ENCODE results near the gene SESTD1. TPM values are rescaled to one million over a fixed set of nuclear protein-coding genes. Genes with fewer than 3 reads are reported as not detected.
"Not testable (repeated sequence)": the region's sequence is repeated elsewhere in the genome, so short reads cannot be mapped to it uniquely, and the experiment has no call there.

Gene SESTD1
- total RNA-seq, 8 experiments from 2014 or later: 2.6 to 34.2 (median 25.5) TPM

GRCh38 chr2:179098080-179098689 is 166.4 kb downstream of the SESTD1 start:
- Histone ChIP-seq H3K4me3 (no peak overlapping the region), H3K27ac (no peak overlapping the region), H3K4me1 (replicated peaks in 1 of 2) (no peaks in the 10 kb centered on the region)
- ATAC-seq (replicated peaks in 6 of 8): no peak
- in situ Hi-C loops (cut with MboI; ENCODE audit: low pct_unique_long_range_greater_than_20kb in 2 of 9, low sequenced_read_pairs in 9 of 9, unreplicated experiment in 9 of 9): no loop called here
- 59 to 100% (median 86%) methylated on average over 1 to 4 of the region's 4 CpGs for WGBS, 10 experiments

DNA sequence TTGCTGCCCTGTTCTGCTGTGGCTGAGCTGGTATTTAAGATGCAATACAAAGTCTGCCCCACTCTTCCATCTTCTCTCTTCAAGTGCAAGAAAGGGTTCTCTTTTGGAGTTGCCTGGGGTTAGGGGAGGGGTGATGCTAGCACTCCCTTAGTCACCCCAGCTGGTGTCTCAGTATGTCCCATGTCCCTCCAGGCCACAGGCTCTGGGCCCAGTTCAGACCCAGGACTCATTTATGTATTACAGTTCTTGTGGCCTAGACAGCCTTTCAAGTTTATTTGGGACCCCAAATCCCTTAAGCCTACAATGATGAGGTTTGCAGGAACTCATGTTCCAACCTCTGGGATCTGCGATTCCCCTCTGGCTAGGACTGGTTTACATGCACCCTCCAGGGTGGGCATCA is 167.5 kb downstream of the SESTD1 start:
- no peak overlapping the region for H3K4me3 ChIP-seq
- 71 to 100% (median 100%) methylated on average over 1 of the region's 1 CpG; no CpG with 5 or more reads in 5 of the 10 experiments for WGBS, 10 experiments
- H3K27ac ChIP-seq: no peak overlapping the region
- no peaks in the 10 kb centered on the region for H3K4me1 ChIP-seq (replicated peaks in 1 of 2)
- ATAC-seq (replicated peaks in 6 of 8): no peak
- in situ Hi-C loops (cut with MboI; ENCODE audit: low pct_unique_long_range_greater_than_20kb in 2 of 9, low sequenced_read_pairs in 9 of 9, unreplicated experiment in 9 of 9): no loop called here

DNA sequence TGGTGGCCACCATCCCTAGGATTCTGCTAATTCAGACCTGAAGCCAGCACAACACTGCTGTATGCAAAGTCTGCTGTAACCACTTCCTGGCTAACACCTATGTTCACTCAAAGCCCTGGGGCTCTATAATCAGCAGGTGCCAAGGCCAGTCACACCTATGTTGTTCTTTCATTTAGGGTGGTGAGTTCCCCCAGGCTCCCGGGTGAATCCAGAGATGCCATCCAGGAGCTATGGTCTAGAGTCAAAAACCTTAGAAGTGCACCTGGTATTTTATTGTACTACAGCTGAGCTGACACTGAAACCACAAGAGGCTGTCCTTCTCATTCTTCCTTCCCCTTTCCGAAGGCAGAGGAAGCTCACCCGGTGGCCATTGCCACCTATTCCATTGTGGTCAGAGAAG is 168.5 kb downstream of the SESTD1 start:
- no peaks in the 10 kb centered on the region for H3K4me1 ChIP-seq (replicated peaks in 1 of 2)
- WGBS, 10 experiments: 89 to 100% (median 100%) methylated on average over 1 to 3 of the region's 3 CpGs; no CpG with 5 or more reads in 5 of the 10 experiments
- H3K4me3 ChIP-seq: no peak overlapping the region
- ATAC-seq (replicated peaks in 6 of 8): no peak
- H3K27ac ChIP-seq: no peak overlapping the region
- in situ Hi-C loops (cut with MboI; ENCODE audit: low pct_unique_long_range_greater_than_20kb in 2 of 9, low sequenced_read_pairs in 9 of 9, unreplicated experiment in 9 of 9): no loop called here

- H3K4me3 ChIP-seq; H3K4me1 ChIP-seq (replicated peaks in 1 of 2); H3K27ac ChIP-seq; in situ Hi-C loops (cut with MboI; ENCODE audit: low pct_unique_long_range_greater_than_20kb in 2 of 9, low sequenced_read_pairs in 9 of 9, unreplicated experiment in 9 of 9); ATAC-seq (replicated peaks in 6 of 8): not testable (repeated sequence)
- WGBS, 10 experiments: 20 to 100% (median 95%) methylated on average over 1 to 3 of the region's 4 CpGs; no CpG with 5 or more reads in 5 of the 10 experiments
Measured at GRCh38 chr2:179092912-179093311, 171.7 kb downstream of the SESTD1 start.

GRCh38 chr2:179082697-179083096 is 181.9 kb downstream of the SESTD1 start:
- WGBS, 10 experiments: 40 to 100% (median 88%) methylated on average over 1 to 2 of the region's 2 CpGs; no CpG with 5 or more reads in 7 of the 10 experiments
- H3K27ac ChIP-seq: no peak overlapping the region
- in situ Hi-C loops (cut with MboI; ENCODE audit: low pct_unique_long_range_greater_than_20kb in 2 of 9, low sequenced_read_pairs in 9 of 9, unreplicated experiment in 9 of 9): no loop called here

GRCh38 chr2:179081954-179082353 is 182.7 kb downstream of the SESTD1 start:
- H3K4me1 ChIP-seq (replicated peaks in 1 of 2): no peaks in the 10 kb centered on the region
- no peak overlapping the region for H3K4me3 ChIP-seq
- no peak overlapping the region for H3K27ac ChIP-seq
- in situ Hi-C loops (cut with MboI; ENCODE audit: low pct_unique_long_range_greater_than_20kb in 2 of 9, low sequenced_read_pairs in 9 of 9, unreplicated experiment in 9 of 9): no loop called here
- ATAC-seq (replicated peaks in 6 of 8): no peak

More at GRCh38 chr2:179082697-179083096, 181.9 kb downstream of the SESTD1 start:
- H3K4me3 ChIP-seq: no peak overlapping the region
- H3K4me1 ChIP-seq (replicated peaks in 1 of 2): no peaks in the 10 kb centered on the region
- ATAC-seq (replicated peaks in 6 of 8): peak in 2 of 8 experiments; percentile 37 to 38

GRCh38 chr2:179072527-179072926 is 192.1 kb downstream of the SESTD1 start:
- in situ Hi-C loops (cut with MboI; ENCODE audit: low pct_unique_long_range_greater_than_20kb in 2 of 9, low sequenced_read_pairs in 9 of 9, unreplicated experiment in 9 of 9): no loop called here
- ATAC-seq (replicated peaks in 6 of 8): no peak
- Histone ChIP-seq H3K27ac (no peak overlapping the region), H3K4me3 (no peak overlapping the region), H3K4me1 (replicated peaks in 1 of 2) (no peaks in the 10 kb centered on the region)
- 6 to 100% (median 80%) methylated on average over 1 to 3 of the region's 3 CpGs; no CpG with 5 or more reads in 1 of the 10 experiments for WGBS, 10 experiments

DNA sequence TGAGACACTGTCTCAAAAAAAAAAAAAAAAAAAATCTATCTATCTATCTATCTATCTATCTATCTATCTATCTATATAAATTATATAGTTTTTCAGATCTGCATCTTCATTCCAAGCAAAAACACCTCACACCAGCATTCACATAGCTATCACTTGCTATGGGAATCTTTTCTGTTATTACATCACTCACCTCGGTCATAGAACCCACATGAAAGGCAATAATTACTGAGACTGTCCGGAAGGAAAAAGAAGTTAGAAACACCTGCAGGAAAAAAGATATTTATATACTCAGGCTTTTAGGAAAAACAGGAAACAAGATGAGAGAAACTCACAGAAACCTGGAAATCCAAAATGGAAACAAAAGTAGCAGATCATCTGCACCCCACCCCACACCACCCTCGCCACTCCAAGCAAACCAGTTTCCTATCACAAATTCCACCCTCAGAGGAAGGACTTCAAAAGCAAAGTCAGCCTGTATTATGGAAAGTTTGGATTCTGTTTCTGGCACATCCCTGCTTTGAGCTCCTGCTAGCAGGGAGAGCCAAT is 192.7 kb downstream of the SESTD1 start:
- no peak for ATAC-seq (replicated peaks in 6 of 8)

GRCh38 chr2:179070895-179071294 is 193.7 kb downstream of the SESTD1 start:
- no peak overlapping the region for H3K27ac ChIP-seq
- 11 to 100% (median 75%) methylated on average over 1 to 2 of the region's 2 CpGs; no CpG with 5 or more reads in 1 of the 10 experiments for WGBS, 10 experiments
- ATAC-seq (replicated peaks in 6 of 8): no peak

More for the DNA sequence above, 192.7 kb downstream of the SESTD1 start:
- WGBS, 10 experiments: 0 to 100% (median 49%) methylated on average over 1 to 3 of the region's 3 CpGs; no CpG with 5 or more reads in 4 of the 10 experiments
- in situ Hi-C loops (cut with MboI; ENCODE audit: low pct_unique_long_range_greater_than_20kb in 2 of 9, low sequenced_read_pairs in 9 of 9, unreplicated experiment in 9 of 9): no loop called here
- Histone ChIP-seq H3K4me1 (replicated peaks in 1 of 2) (no peaks in the 10 kb centered on the region), H3K4me3 (no peak overlapping the region), H3K27ac (no peak overlapping the region)

GRCh38 chr2:179069685-179070084 is 194.9 kb downstream of the SESTD1 start:
- WGBS, 10 experiments: 0 to 80% (median 31%) methylated on average over 1 of the region's 1 CpG; no CpG with 5 or more reads in 6 of the 10 experiments
- no peak for ATAC-seq (replicated peaks in 6 of 8)
- in situ Hi-C loops (cut with MboI; ENCODE audit: low pct_unique_long_range_greater_than_20kb in 2 of 9, low sequenced_read_pairs in 9 of 9, unreplicated experiment in 9 of 9): no loop called here
- H3K4me3 ChIP-seq: no peak overlapping the region
- no peaks in the 10 kb centered on the region for H3K4me1 ChIP-seq (replicated peaks in 1 of 2)
- no peak overlapping the region for H3K27ac ChIP-seq

More at GRCh38 chr2:179070895-179071294, 193.7 kb downstream of the SESTD1 start:
- Histone ChIP-seq H3K4me3 (no peak overlapping the region), H3K4me1 (replicated peaks in 1 of 2) (no peaks in the 10 kb centered on the region)
- in situ Hi-C loops (cut with MboI; ENCODE audit: low pct_unique_long_range_greater_than_20kb in 2 of 9, low sequenced_read_pairs in 9 of 9, unreplicated experiment in 9 of 9): no loop called here

DNA sequence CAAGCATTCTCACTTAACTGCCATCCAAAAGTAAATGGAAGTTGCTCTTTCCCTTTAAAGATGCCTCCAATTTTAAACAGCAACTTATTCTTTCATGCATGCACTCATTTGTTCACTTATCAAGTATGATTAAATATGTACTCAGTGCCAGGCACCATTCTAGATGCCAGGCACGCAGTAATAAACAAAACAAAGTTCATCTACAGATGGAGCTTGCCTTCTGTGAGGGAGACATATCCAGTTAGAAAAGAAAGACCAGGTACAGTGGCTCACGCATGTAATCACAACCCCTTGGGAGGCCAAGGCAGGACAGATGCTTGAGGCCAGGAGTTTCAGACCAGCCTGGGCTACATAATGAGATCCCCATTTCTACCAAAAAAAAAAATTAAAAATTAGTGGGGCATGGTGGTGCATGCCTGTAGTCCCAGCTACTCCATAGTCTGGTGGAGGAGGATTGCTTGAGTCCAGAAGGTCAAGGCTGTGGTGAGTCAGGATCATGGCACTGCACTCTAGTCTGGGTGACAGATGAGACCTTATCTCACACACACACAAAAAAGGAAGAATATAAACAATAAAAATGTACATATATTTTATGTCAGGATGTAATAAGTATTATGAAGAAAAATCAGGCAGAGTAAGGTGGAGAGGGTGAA is 195.5 kb downstream of the SESTD1 start:
- no peaks in the 10 kb centered on the region for H3K4me1 ChIP-seq (replicated peaks in 1 of 2)
- 0 to 92% (median 55%) methylated on average over 1 to 2 of the region's 2 CpGs; no CpG with 5 or more reads in 2 of the 10 experiments for WGBS, 10 experiments
- no peak overlapping the region for H3K27ac ChIP-seq
- H3K4me3 ChIP-seq: no peak overlapping the region
- in situ Hi-C loops (cut with MboI; ENCODE audit: low pct_unique_long_range_greater_than_20kb in 2 of 9, low sequenced_read_pairs in 9 of 9, unreplicated experiment in 9 of 9): no loop called here
- ATAC-seq (replicated peaks in 6 of 8): no peak

DNA sequence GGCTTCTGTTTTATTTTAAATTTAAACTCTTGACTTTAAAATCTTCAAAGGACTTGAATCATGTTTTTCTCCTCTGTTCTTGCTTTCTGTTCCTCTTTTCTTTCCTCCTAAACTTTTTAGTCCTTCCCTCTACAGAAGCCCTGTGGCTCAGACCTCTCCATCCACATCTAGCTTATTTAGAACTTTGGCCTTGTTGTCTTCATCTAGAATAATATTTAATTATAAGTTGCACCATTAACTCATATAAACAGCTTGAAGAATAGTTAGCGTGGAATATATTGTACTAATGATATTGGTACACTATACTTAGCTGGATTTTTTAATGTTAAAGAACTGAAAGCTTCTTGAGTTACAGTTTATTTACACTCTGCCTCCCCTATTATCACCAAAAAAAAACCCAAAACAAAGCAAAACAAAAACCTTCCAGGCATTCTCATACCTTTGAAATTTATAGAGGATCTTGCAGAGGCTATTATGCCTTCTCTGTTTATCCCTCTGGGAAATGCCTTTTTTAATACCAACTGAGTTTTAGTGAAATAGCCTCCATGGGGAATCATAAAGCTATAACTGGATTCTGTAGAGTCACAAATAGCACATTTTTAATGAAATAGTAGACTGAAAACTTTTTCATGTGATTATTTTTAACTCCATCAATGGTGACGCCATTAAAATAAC is 205.5 kb downstream of the SESTD1 start:
- H3K4me3 ChIP-seq: no peak overlapping the region
- no peak for ATAC-seq (replicated peaks in 6 of 8)
- peaks cover 5 to 12% of the 10 kb centered on the region in 2 donors for H3K4me1 ChIP-seq (replicated peaks in 1 of 2)
- 0 to 100% (median 75%) methylated on average over 1 to 2 of the region's 2 CpGs; no CpG with 5 or more reads in 1 of the 10 experiments for WGBS, 10 experiments
- no peak overlapping the region for H3K27ac ChIP-seq
- in situ Hi-C loops (cut with MboI; ENCODE audit: low pct_unique_long_range_greater_than_20kb in 2 of 9, low sequenced_read_pairs in 9 of 9, unreplicated experiment in 9 of 9): no loop called here

DNA sequence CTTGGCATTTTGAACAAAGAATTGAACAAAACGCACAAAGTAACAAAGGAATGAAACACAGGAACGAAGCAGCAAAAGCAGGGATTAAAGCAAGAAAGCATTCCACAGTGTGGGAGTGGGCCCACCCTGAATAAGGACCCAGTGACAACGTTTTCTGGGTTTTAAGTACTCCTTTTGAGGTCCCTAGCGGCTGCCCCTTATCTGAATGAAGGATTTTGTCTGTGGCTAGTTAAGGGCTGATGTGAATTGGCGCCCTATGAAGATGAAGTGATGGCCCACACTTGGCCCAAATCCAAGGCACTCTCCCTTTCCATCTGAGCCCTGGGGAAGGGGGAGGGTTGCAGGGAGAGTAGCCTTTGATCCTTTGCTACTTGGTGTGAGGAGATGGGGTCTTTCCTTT is 206.9 kb downstream of the SESTD1 start:
- 29 to 72% (median 54%) methylated on average over 1 to 5 of the region's 5 CpGs; no CpG with 5 or more reads in 3 of the 10 experiments for WGBS, 10 experiments
- in situ Hi-C loops (cut with MboI; ENCODE audit: low pct_unique_long_range_greater_than_20kb in 2 of 9, low sequenced_read_pairs in 9 of 9, unreplicated experiment in 9 of 9): no loop called here
- peaks cover 5 to 12% of the 10 kb centered on the region in 2 donors for H3K4me1 ChIP-seq (replicated peaks in 1 of 2)
- no peak overlapping the region for H3K4me3 ChIP-seq
- peak overlapping the region in 1 of 2 donors; percentile 56 for H3K27ac ChIP-seq
- no peak for ATAC-seq (replicated peaks in 6 of 8)

Data from motor neuron (in vitro differentiated cells).